ENCODE measurements around the gene CNNM3.

CNNM3 gene

DNA sequence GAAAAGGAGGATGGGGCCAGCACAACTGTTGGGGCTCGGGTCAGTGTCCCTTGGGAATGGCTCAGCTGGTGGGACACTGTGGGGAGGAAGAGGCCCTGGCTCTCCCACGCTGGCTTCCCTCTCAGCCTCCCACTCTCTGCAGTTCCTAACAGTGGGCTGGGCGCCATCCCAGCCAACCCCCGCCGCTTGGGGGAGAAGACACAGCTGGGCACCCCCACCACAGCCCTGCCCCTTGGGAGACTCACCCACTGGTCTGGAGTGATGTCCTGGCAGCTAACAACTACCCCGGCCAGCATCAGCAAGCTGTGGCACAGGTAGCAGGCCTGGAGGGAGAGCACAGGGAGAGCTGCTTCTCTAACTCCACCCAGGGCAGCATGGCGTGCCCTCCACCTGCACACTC lies 62.1 kb downstream of the CNNM3 start:
- no peak for DNase-seq (ENCODE audit: low read depth)

DNA sequence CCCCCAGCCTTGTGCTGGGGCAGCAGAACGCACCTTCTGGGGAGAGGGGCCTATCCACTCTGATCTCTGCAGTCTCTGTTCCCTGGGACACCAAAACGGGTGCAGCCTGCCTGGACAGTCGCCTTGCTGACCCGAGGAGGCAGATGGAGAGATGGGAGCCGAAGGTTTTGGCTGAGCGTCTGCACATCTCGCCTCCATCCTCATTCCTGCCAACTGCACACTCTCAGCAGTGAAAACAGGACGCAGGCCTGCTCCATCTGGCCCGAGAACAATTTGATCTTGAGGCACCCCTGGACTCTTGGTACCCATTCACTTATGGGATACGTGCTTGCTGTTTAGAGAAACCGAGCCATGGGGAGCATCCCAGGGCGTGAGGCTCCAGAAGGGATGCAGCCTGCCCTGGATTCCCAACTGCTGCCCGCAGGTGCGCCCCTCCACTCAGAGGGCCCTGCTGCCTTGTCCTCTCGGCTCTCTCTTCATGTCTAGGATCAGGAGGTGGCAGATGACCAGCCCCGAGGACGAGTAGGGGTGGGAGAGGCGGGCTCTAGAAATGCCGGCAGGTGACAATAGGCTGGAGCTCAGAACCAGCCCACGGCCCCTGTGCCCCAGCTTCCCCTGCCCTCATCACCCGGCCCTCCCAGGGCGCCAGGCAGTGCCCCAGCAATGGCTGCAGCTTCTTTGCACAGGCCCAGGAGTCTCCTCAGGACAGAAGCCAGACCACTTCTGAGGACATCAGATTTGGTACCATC lies 62.9 kb downstream of the CNNM3 start:
- no peak for DNase-seq (ENCODE audit: low read depth)

DNA sequence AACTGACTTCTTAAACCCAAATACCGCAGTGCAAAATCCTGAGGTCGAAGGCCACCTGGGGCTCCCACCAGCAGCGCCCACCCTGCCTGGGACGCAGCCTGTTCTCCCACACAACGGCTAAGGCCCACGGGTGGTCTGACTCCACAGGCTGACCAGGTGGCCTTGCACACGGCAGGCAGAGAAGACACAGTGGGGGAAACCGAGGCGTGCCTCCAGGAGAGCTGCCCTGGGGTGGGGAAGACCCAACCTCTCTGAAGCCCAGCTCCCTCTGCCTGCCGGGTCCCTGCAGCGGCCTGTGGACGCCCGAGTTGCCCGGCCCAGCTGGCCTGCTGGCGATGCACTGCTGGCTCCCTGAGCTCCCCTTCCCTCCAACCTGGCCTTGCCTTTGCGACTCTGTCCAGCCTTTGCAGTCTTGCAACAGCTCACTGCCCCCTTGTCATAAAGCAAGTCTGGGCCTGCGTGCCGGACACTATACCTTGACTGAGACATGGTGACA lies 63.5 kb downstream of the CNNM3 start:
- no peak for DNase-seq (ENCODE audit: low read depth)

DNA sequence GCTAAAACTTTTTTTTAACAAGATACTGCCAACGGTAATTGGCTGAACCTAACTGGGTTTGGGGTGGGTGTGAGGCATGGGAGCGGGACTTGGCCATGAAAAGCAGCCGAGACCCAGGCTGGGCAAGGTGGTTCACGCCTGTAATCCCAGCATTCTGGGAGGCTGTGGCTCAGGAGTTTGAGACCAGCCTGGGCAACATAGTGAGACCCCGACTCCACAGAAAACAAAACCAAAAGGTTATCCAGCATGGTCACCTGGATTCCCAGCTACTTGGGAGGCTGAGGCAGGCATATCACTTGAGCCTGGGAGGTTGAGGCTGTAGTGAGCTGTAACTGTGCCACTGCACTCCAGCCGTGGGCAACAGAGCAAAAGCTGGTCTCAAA lies 64.8 kb downstream of the CNNM3 start:
- no peak for DNase-seq (ENCODE audit: low read depth)

DNA sequence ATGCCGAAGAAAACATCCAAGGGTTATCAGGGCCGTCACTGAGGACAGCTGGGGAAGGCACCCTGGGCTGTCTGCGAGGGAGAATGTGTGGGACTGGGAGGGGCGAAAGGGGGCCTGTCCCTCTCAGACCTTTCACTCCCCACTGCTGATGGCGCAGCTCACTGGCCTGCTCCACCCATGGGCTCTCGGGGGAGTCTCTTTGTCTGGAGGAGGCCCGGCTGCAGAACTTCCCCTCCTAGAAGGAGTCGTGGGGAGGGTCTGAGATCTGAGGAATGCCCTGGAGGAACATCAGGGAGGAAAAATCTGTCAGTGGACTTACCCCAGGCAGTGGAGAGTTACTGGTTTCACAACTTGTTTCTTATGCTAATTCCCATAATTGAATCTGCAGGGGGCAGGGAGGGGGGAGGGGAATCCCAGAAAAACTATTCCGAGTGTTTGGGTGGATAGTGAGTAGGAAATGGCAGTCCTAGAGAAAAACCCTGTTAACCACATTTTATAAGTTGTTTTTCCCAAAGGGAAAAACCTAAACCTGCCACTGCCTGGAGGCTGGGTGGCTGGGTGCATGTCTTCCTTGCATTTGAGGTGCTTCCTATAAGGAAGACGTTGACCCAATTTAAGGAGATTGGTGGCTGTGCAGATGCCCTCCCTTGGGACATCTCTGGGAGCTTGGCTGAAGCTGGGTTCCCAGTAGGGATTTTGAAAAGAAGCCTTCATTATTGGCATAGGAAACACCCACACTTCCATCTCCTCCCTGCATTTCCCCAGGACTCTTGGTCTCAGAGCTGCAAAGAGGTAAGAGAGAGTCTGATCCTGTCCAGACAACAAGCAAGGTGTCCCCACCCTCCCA lies 65.5 kb downstream of the CNNM3 start:
- DNase-seq (ENCODE audit: low read depth): no peak

DNA sequence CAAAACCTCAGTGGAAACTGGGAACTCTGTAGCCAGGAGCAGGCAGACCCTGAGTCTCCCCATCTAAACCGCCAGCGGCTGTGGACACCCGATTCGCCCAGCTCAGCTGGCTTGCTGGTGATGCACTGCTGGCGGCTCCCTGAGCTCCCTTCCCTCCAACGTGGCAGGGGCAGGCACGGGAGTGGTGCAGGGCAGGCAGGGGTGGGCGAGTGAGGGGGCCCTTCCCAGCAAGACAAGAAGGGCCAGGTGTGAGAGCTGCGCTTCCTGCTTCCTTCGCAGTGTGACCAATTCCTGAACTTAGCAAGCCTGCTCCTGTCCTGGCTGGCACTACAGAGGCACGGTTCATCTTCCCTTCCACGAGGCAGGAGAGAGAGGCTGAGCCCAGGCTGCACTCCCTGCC lies 66.2 kb downstream of the CNNM3 start:
- no peak for DNase-seq (ENCODE audit: low read depth)

DNA sequence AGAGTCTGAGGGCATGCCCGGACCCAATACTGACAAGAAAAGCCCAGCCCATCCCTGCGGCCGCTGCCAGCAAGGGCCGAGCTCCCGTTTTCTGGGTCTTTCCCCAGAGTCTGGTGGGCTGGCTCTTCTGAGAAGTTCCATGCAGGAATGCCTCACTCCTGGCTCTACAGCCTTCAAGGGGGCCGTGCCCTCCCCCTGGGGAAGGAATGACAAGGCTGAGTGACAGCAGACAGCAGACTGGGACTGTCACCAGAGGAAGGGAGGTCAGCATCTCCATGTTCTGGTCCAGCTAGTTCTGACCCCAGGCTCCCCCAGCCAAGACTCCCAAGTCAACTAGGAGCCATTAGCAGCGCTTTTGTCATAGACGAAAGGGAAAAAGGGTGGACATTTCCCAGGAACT lies 66.8 kb downstream of the CNNM3 start:
- no peak for DNase-seq (ENCODE audit: low read depth)

DNA sequence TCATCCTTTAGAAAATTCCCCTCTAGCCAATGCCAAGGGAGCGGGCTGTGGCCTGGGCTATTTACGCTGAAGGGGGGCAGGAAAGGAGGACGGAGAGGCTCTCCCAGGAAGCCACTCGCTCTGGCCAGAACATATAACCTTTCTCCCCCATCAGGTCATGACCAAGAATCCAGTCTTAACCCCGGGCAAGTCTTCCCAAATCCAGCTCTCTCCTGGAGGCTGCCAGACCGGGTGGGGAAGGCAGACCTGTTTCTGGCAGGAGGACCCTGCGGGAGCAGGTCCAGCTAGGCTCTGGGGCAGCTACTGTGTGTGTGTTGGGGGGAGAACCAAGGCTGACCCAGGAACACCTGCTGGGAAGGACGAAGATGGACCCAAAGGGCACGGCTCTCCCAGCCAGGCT lies 67.2 kb downstream of the CNNM3 start:
- no peak for DNase-seq (ENCODE audit: low read depth)

Measured in stimulated activated CD4-positive, alpha-beta T cell treated with anti-CD3 and anti-CD28 coated beads, Interleukin-2, amount 100 ng/mL, for 4 hours (primary cell).